HEK293 (cell line): ENCODE measurements around the gene YPEL4.

Source experiments
- CTCF ChIP-seq: fragments of 450-650 bp; formaldehyde crosslinking; IDR thresholded peaks from 2 replicates; pipeline ENCODE4 v1.5.1; 2016; ENCODE audit warnings: missing biosample characterization, missing genetic modification characterization
- EGR2 ChIP-seq: fragments of 450-650 bp; formaldehyde crosslinking; IDR thresholded peaks from 2 replicates; pipeline ENCODE4 v1.5.1; 2016; ENCODE audit warnings: low read depth, missing biosample characterization, missing genetic modification characterization
- REPIN1 ChIP-seq: fragments of 450-650 bp; formaldehyde crosslinking; IDR thresholded peaks from 2 replicates; pipeline ENCODE4 v1.5.1; 2017; ENCODE audit warnings: missing biosample characterization, missing genetic modification characterization, low read depth
- ZNF660 ChIP-seq: fragments of 450-650 bp; IDR thresholded peaks from 2 replicates; pipeline ENCODE4 v1.5.1; 2018; ENCODE audit warnings: missing biosample characterization, mild to moderate bottlenecking, missing genetic modification characterization

GRCh38 chr11:57637626-57638004 lies 12.1 kb downstream of the YPEL4 start:
- TF ChIP-seq ZNF660 (tag by site-specific recombination), result no peak
- no peak for TF ChIP-seq EGR2 (tag by site-specific recombination)
- TF ChIP-seq CTCF (tag by site-specific recombination), result no peak
- no peak for TF ChIP-seq REPIN1 (tag by site-specific recombination)
